ENCODE results near the gene SLC13A3.
"Not testable (repeated sequence)": the region's sequence is repeated elsewhere in the genome, so short reads cannot be mapped to it uniquely, and the experiment has no call there.

Gene SLC13A3

DNA sequence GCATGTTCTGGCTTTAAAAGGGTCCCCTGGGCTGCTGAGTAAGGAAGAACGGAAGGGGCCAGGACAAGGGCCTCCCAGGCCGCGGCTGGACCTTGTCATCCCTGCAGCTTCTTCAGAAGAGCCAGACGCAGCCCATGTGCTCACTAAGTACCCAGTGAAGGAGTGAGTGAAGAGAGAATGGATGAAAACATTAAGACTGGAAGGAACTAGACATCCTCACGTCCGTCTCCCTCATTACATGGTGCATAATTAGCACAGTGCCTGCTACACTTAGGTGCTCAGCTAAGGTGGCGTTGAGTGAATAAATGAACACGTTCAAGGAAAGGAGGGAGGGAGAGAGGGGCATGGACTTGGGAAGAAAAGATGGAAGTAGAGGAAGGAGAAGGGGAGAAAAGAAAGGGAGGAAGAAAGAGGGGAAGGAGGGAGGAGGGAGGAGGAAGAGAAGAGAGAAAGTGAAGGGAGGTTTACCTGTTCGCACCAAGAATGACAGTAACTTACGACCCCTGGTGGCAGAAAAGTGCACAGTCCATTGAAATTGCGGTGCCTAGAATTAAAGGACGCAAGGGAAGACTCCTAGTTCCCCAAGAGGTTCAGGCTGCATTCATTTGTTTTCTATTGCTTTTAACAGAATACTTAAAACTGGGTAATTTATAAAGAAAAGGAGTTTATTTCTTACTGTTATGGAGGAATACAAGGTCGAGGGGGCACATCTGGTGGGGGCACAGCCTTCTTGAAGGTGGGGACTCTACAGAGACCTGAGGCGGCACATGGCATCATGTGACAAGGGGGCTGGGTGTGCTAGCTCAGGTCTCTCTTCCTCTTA is 30.0 kb upstream of the SLC13A3 start:
- DNase-seq (ENCODE audit: low read depth), result peak; percentile 49

DNA sequence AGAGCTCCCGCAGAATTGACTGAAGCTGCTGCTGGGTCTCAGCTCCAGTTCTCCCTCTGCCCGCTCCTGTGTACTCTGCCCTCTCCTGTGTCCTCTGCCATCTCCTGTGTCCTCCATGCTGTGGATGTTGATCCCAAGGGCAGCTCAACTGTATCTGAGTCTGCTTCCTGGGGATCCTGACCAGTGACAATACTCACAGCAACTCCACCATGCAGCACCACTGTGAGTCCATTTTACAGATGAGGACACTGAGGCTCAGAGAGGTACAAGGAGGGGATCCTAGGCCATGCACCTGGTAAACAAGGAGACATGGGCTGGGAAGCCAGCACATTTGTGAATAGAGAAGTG is 29.4 kb upstream of the SLC13A3 start:
- no peak for DNase-seq (ENCODE audit: low read depth)

DNA sequence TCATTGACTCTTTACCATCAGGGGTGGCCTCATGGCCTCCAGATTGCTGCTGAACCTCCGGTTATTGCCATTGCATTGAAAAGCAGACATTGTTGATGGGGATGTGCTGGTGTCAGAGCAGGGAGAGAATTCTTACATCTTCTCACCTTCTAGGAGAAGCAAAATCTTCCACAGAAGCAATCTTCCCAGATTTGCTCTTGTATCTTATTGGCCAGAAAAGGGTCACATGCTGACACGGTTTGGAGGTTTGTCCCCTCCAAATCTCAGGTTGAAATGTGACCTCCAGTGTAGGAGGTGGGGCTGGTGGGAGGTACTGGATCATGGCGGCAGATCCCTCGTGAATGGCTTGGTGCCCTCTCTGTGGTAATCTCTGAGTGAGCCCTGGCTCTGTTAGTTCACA is 27.3 kb upstream of the SLC13A3 start:
- DNase-seq (ENCODE audit: low read depth), result no peak

GRCh38 chr20:46677608-46678007 is 26.3 kb upstream of the SLC13A3 start:
- DNase-seq (ENCODE audit: low read depth), result no peak

DNA sequence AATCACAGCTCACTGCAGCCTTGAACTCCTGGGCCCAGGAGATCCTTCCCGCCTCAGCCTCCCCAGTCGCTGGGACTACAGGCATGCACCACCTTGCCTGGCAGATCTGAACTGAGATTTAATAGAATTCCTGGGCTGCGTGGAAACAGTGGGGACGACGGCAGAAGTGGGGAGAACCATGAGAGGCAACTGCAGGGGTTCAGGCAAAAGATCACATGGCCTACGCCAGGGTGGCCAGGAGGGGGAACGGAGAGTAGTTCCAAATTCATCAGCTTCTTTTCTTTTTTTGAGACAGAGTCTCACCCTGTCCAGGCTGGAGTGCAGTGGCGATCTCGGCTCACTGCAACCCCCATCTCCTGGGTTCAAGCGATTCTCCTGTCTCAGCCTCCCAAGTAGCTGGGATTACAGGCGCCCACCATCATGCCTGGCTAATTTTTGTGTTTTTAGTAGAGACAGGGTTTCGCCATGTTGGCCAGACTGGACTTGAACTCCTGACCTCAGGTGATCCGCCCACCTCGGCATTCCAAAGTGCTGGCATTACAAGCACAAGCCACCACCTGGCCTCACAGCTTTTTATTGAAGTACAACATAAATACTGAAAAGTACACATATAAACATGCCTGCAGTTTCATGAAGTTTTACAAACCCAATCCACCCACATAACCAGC is 25.5 kb upstream of the SLC13A3 start:
- DNase-seq (ENCODE audit: low read depth), result not testable (repeated sequence)

DNA sequence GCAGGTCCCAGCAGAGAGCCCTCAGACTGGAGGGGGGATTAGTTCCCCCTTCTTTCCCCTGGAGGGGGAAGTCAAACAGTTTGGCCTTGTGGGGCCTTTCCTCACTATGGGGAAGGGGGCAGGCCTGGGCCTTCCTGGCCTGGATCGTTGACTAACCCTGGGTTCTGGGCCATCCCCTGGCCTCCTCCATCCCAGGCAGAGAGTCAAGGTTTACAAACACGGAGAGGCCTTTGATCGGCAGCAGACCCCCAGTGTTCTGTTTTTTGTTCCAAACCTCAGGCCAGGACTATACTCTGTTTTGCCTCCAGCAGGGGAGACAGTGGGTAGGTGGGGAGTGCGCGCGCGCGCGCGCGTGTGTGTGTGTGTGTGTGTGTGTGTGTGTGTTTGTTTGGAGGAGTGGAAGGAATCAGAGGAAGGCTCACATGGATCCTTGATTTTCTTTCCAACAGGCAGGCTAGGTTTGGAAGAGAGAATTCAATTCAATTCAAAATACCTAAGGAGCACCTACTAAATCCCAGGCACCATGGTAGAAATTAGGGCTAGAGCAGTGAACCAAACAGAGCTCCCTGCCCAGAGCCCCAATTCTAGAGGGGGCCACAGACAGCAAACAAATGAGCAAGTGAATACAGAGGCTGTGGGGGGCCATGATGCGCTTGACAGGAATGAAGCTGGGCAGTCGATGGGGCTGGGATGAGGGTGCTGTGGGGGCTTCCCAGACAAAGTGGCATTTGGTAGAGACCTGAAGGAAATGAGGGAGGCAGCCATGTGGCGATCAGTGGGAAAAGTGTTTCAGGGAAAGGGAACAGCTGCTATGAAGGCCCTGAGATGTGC is 23.2 kb upstream of the SLC13A3 start:
- no peak for DNase-seq (ENCODE audit: low read depth)

DNA sequence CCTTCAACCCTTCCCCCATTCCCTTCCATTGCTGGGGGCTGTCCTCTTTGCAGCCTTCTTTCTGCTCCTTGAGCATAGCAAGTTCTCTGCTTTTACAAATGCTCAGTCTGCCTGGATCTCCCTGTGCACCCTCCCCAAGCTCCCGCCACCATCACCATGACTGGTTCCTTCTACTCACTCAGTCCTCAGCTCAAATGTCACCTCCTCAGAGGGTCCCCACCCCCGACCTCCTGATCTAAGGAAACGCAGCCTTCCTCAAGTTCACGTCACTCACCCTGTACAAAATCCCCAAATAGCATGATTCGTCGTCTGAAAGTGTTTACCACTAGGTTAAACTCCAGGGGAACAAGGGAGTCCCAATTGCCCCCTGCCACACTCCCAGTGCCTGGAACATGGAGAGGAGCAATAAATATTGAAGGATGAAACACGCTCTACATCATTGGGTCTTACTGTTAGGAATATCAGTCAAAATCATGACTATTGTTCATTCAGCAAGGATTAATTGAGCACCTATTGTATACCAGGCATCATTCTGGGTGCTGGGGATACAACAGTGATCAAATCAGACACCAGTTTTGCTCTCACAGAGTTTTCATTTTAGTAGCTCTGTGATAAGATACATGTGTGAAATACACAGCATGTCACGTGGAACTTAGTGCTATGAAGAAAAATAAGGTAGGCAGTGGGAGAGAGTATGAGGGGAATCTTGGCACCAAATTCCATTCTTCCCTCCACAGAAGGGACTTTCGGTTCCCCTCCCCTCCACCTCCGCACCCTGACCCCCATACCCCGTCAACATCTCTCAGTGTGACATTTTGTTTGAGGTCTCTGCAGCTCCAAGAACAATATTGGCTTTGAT is 22.4 kb upstream of the SLC13A3 start:
- DNase-seq (ENCODE audit: low read depth), result no peak

DNA sequence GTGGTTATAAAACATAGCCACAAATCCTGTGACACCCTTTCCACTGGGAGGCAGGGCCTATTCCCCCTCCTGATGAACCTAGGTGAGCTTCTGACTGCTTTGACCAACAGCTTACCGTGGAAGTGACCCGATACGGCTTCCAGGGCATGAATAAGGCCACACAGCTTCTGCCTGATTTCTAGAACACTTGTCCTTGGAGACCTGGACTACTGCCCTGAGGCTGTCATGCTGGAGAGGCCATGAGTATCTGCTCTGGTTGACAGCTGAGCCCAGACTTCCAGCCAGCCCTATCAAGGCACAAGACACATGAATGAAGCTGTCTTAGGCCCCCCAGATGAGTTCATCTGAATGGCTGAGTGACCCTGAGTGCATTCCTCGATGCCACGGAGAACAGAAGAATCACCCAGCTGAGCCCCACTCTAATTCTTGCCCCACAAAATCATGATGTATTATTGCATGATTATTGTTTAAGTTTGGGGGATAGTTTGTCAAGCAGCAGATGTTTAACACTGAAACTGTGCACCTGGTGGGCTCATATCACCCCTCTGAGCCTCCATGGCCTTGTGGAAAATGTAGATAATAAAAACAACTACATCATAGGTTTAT is 21.4 kb upstream of the SLC13A3 start:
- DNase-seq (ENCODE audit: low read depth), result no peak

DNA sequence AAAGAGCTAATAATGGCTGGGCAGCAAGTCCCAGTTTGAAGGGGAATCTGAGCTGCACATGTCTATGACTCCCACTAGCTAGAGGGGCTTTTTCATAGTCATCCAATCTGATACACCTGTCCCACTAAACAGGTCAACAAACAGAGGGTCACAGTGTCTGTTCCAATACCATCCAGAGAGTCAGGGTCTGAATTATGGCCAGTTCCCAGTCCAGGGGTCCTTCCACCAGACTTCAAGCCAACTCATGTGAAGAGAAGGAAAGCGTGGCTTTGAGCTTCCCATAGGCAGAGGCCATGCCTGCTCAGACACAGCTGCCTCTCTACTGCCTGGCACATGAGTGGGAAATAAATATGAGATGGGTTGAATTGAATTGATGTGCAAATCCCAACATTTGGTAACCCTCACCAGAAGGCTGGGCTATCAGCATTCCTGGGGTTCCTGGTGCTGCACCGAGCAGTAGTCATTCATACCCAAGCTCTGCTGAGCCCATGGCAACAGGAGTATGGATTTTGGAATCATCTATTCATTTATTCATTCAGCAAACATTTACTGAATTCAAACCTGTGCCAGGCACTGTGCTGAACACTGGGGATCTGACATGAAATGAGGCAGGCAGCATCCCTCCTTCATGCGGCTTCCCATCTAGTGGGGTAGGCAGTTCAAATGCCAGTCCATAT is 20.7 kb upstream of the SLC13A3 start:
- no peak for DNase-seq (ENCODE audit: low read depth)

GRCh38 chr20:46670585-46671584 is 19.6 kb upstream of the SLC13A3 start:
- no peak for DNase-seq (ENCODE audit: low read depth)

GRCh38 chr20:46670228-46670584 is 18.9 kb upstream of the SLC13A3 start:
- DNase-seq (ENCODE audit: low read depth), result no peak

DNA sequence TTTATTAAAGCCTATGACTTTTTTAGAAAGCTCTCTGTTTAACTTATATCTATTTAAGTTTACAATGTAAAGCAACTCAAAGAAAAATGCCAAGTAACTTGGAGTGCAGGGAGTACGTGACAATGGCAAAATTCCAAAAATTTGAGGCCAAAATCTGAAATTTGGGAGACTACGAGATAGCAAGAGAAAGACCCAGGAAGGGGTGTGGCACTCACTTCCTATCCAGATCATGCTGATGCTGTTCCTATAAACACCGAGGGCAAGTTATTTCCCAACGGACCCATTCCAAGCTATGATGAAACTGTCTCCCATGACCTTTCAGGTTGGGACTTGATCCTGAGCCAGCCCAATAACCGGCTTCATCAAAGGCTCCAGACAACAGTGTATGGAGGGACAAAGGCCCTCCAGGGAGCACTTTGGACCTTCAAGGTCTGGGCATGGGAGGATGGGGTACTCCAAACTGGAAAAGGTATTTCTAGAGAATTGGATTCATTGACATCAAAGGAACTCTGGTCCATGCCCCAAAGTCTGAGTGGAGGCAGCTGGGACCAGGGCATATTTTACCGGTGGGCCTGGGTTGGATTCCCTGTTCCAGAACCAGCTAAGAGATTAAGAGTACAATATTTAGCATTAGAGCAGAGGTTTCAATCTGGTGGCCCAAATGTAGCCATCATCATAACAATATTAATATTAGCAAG is 15.7 kb upstream of the SLC13A3 start:
- no peak for DNase-seq (ENCODE audit: low read depth)

DNA sequence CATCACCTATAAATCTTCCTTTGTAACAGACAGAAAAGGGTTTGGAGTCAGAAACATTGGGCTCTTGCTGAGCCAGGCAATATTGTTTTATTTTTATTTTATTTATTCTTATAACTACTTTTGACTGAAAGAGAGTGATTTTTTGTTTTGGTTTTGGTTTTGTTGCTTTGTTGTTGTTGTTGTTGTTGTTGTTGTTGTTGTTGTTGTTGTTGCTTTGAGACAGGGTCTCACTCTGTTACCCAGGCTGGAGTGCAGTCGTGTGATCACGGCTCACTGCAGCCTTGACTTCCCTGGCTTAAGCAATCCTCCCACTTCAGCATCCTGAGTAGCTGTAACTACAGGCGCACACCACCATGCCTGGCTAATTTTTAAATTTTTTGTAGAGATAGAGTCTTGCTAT is 15.0 kb upstream of the SLC13A3 start:
- DNase-seq (ENCODE audit: low read depth), result no peak

DNA sequence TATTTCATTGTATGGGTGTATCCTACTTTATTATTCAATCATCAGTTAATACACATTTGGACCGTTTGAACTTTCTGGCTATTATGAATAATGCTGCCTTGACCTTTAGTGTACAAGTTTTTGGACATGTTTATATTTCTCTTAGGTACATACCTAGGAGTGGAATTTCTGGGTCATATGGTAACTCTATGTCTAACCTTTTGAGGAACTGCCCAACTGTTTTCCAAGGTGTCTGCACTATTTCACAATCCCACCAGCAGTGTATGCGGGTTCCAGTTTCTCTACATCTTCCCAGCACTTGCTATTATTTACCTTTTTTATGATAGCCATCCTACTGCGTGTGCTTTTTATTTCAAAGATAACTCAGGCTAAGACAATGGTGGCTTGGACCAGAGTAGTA is 14.3 kb upstream of the SLC13A3 start:
- no peak for DNase-seq (ENCODE audit: low read depth)

GRCh38 chr20:46663531-46663930 is 12.3 kb upstream of the SLC13A3 start:
- no peak for DNase-seq (ENCODE audit: low read depth)

DNA sequence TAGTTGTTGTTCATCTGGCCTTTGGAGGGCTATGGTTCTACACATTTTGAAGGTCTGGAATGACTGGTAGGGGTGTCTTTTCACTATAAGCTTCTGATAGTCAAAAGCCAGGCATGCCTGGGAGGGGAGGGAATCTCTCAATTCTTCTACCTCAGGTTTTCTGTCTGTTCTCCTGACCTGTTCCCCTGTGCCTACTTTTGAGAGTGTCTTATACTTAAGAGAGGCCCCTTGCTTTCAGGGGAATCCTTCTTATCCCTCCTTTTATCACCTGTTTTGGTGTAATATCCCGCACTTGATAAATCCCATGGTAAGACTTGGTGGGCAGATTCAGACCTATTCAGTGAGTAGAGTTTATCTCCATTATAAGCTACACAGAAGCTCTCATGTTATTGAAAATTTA is 10.4 kb upstream of the SLC13A3 start:
- no peak for DNase-seq (ENCODE audit: low read depth)

GRCh38 chr20:46660487-46660886 is 9.2 kb upstream of the SLC13A3 start:
- no peak for DNase-seq (ENCODE audit: low read depth)

DNA sequence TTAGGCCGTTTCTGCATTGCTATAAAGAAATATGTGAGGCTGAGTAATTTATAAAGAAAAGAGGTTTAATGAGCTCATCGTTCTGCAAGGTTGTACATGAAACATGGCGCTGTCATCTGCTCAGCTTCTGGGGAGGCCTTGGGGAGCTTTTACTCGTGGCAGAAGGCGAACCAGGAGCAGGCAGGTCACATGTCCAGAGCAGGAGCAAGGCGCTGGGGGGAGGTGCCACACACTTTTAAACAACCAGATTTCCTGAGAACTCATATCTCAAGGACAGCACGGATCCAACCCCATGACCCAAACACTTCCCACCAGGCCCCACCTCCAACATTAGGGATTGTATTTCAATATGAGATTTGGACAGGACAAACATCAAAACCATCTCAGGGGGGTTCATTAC is 6.4 kb upstream of the SLC13A3 start:
- DNase-seq (ENCODE audit: low read depth), result no peak

GRCh38 chr20:46657137-46657536 is 5.9 kb upstream of the SLC13A3 start:
- DNase-seq (ENCODE audit: low read depth), result no peak

Measured in T follicular helper cell (primary cell).